ENCODE results near the gene GPR18. TPM values are rescaled to one million over a fixed set of nuclear protein-coding genes. Genes with fewer than 3 reads are reported as not detected.
A peak's percentile ranks its signal among the peaks of the same experiment; 100 is the strongest.

GPR18 gene
- total RNA-seq, 4 donors from 2014 or later, result not detected

- ATAC-seq (no peak), DNase-seq (no peak)
- H3K9me3 ChIP-seq, result no peaks in the 10 kb centered on the region
- H3K4me1 ChIP-seq, result peaks cover 22 to 37% of the 10 kb centered on the region in 2 donors
- no peaks in the 10 kb centered on the region for H3K36me3 ChIP-seq
- H3K4me3 ChIP-seq, result no peak overlapping the region
- H3K27ac ChIP-seq, result peak overlapping the region in 1 of 4 donors; percentile 42
- no peaks in the 10 kb centered on the region for H3K27me3 ChIP-seq
- intact Hi-C loops (cut with DNase I; ENCODE audit: low total_unique reads), result loop anchor here (5.0 kb wide), 1 partner anchor 35 kb away; no protein-coding TSS in a partner anchor
- in situ Hi-C loops (cut with MboI; ENCODE audit: low sequenced_read_pairs in 4 of 4), result loop anchor here in 1 of 4 donors (25.0 kb wide), 1 partner anchor 180 kb away; no protein-coding TSS in a partner anchor
- TF ChIP-seq CTCF (IDR thresholded peaks at IDR 0.05 in 4 of 5, conservative IDR thresholded peaks at IDR 0.05 in 1 of 5) (no peak), POLR2A (IDR thresholded peaks at IDR 0.05) (no peak)
Observed at GRCh38 chr13:99257291-99257690, 888 bp downstream of the GPR18 start.

GRCh38 chr13:99256709-99257108, 1.5 kb downstream of the GPR18 start:
- H3K4me3 ChIP-seq, result no peak overlapping the region
- intact Hi-C loops (cut with DNase I; ENCODE audit: low total_unique reads) (loop anchor here (5.0 kb wide), 1 partner anchor 34 kb away; no protein-coding TSS in a partner anchor), in situ Hi-C loops (cut with MboI; ENCODE audit: low sequenced_read_pairs in 4 of 4) (loop anchor here in 1 of 4 donors (25.0 kb wide), 1 partner anchor 181 kb away; no protein-coding TSS in a partner anchor)
- H3K27me3 ChIP-seq, result no peaks in the 10 kb centered on the region
- no peaks in the 10 kb centered on the region for H3K9me3 ChIP-seq
- no peaks in the 10 kb centered on the region for H3K36me3 ChIP-seq
- H3K27ac ChIP-seq, result peak overlapping the region in 3 of 4 donors; percentile 31 to 54 (median 42)
- TF ChIP-seq POLR2A (IDR thresholded peaks at IDR 0.05) (no peak), CTCF (IDR thresholded peaks at IDR 0.05 in 4 of 5, conservative IDR thresholded peaks at IDR 0.05 in 1 of 5) (no peak)
- peak; percentile 62 to 92 for ATAC-seq
- DNase-seq, result no peak
- peaks cover 25 to 37% of the 10 kb centered on the region in 2 donors for H3K4me1 ChIP-seq

GRCh38 chr13:99256283-99256682, 1.9 kb downstream of the GPR18 start:
- Histone ChIP-seq H3K27ac (peak overlapping the region; percentile 9 to 54 (median 36)), H3K4me1 (peaks cover 25 to 37% of the 10 kb centered on the region in 2 donors), H3K27me3 (no peaks in the 10 kb centered on the region), H3K4me3 (no peak overlapping the region), H3K36me3 (no peaks in the 10 kb centered on the region), H3K9me3 (no peaks in the 10 kb centered on the region)
- DNase-seq (no peak), ATAC-seq (no peak)
- in situ Hi-C loops (cut with MboI; ENCODE audit: low sequenced_read_pairs in 4 of 4), result loop anchor here in 1 of 4 donors (25.0 kb wide), 1 partner anchor 181 kb away; no protein-coding TSS in a partner anchor
- TF ChIP-seq POLR2A (IDR thresholded peaks at IDR 0.05), result no peak
- no peak for TF ChIP-seq CTCF (IDR thresholded peaks at IDR 0.05 in 4 of 5, conservative IDR thresholded peaks at IDR 0.05 in 1 of 5)
- intact Hi-C loops (cut with DNase I; ENCODE audit: low total_unique reads), result loop anchor here (5.0 kb wide), 1 partner anchor 34 kb away; no protein-coding TSS in a partner anchor

- H3K9me3 ChIP-seq, result no peaks in the 10 kb centered on the region
- in situ Hi-C loops (cut with MboI; ENCODE audit: low sequenced_read_pairs in 4 of 4), result loop anchor here in 1 of 4 donors (25.0 kb wide), 1 partner anchor 182 kb away; no protein-coding TSS in a partner anchor
Observed at GRCh38 chr13:99255271-99255670, 2.9 kb downstream of the GPR18 start.

More at GRCh38 chr13:99255271-99255670, 2.9 kb downstream of the GPR18 start:
- H3K36me3 ChIP-seq, result no peaks in the 10 kb centered on the region
- H3K4me1 ChIP-seq, result peaks cover 25 to 35% of the 10 kb centered on the region in 2 donors
- H3K4me3 ChIP-seq, result no peak overlapping the region
- no peaks in the 10 kb centered on the region for H3K27me3 ChIP-seq
- DNase-seq, result no peak
- TF ChIP-seq CTCF (IDR thresholded peaks at IDR 0.05 in 4 of 5, conservative IDR thresholded peaks at IDR 0.05 in 1 of 5) (no peak), POLR2A (IDR thresholded peaks at IDR 0.05) (no peak)
- no peak for ATAC-seq
- intact Hi-C loops (cut with DNase I; ENCODE audit: low total_unique reads), result loop anchor here (5.0 kb wide), 1 partner anchor 33 kb away; no protein-coding TSS in a partner anchor
- peak overlapping the region in 1 of 4 donors; percentile 31 for H3K27ac ChIP-seq

All from gastrocnemius medialis (tissue), 4 donors.